GM19240 (cell line): ENCODE measurements around the gene RBP2.

ENCODE experiments used
- DNase-seq: peaks from one replicate; pipeline ENCODE4 v3.0.0; 2011; ENCODE audit warnings: low spot score; ENCODE audit not compliant: insufficient read length

RBP2 gene

GRCh38 chr3:139481116-139481515 lies 4.8 kb upstream of the RBP2 start:
- DNase-seq, result no peak

- DNase-seq, result no peak
These were observed 4.3 kb upstream of the RBP2 start for GRCh38 chr3:139480585-139480984.

GRCh38 chr3:139477710-139478640 lies 1.7 kb upstream of the RBP2 start:
- no peak for DNase-seq

GRCh38 chr3:139473155-139473771 lies 3.1 kb downstream of the RBP2 start:
- no peak for DNase-seq

- DNase-seq, result no peak
These were observed 3.8 kb downstream of the RBP2 start for GRCh38 chr3:139472380-139473010.

GRCh38 chr3:139470199-139470598 lies 6.1 kb downstream of the RBP2 start:
- no peak for DNase-seq

- no peak for DNase-seq
These were observed 7.9 kb downstream of the RBP2 start for GRCh38 chr3:139468399-139468798.

GRCh38 chr3:139466360-139466759 lies 10.0 kb downstream of the RBP2 start:
- no peak for DNase-seq

GRCh38 chr3:139465636-139466035 lies 10.7 kb downstream of the RBP2 start:
- DNase-seq, result no peak

- no peak for DNase-seq
These were observed 12.8 kb downstream of the RBP2 start for GRCh38 chr3:139463466-139463865.

- no peak for DNase-seq
These were observed 15.8 kb downstream of the RBP2 start for GRCh38 chr3:139460529-139460928.

- no peak for DNase-seq
These were observed 16.2 kb downstream of the RBP2 start for GRCh38 chr3:139460076-139460475.

- DNase-seq, result no peak
These were observed 18.0 kb downstream of the RBP2 start for GRCh38 chr3:139458348-139458747.

GRCh38 chr3:139457066-139457465 lies 19.2 kb downstream of the RBP2 start:
- DNase-seq, result no peak

- no peak for DNase-seq
These were observed 19.9 kb downstream of the RBP2 start for GRCh38 chr3:139456386-139456785.

GRCh38 chr3:139455855-139456254 lies 20.5 kb downstream of the RBP2 start:
- no peak for DNase-seq

- DNase-seq, result no peak
These were observed 21.1 kb downstream of the RBP2 start for GRCh38 chr3:139455206-139455605.

- DNase-seq, result no peak
These were observed 22.0 kb downstream of the RBP2 start for GRCh38 chr3:139454346-139454745.

GRCh38 chr3:139450159-139450558 lies 26.2 kb downstream of the RBP2 start:
- no peak for DNase-seq

GRCh38 chr3:139449566-139449965 lies 26.8 kb downstream of the RBP2 start:
- no peak for DNase-seq

GRCh38 chr3:139448104-139448503 lies 28.2 kb downstream of the RBP2 start:
- DNase-seq, result no peak

GRCh38 chr3:139447486-139447885 lies 28.8 kb downstream of the RBP2 start:
- DNase-seq, result no peak
